ENCODE measurements around the gene CYB5B.

Gene CYB5B

GRCh38 chr16:69490707-69491324 is 66.4 kb downstream of the CYB5B start:
- DNase-seq, result no peak

- DNase-seq, result peak; percentile 45 to 47
Measured at GRCh38 chr16:69494991-69495392, 70.6 kb downstream of the CYB5B start.

- DNase-seq, result no peak
Measured at GRCh38 chr16:69495821-69496220, 71.4 kb downstream of the CYB5B start.

- DNase-seq, result no peak
Measured at GRCh38 chr16:69496376-69496775, 72.0 kb downstream of the CYB5B start.

- DNase-seq, result no peak
Measured at GRCh38 chr16:69496896-69497295, 72.5 kb downstream of the CYB5B start.

GRCh38 chr16:69497876-69498596 is 73.6 kb downstream of the CYB5B start:
- no peak for DNase-seq

GRCh38 chr16:69498926-69499325 is 74.5 kb downstream of the CYB5B start:
- DNase-seq, result no peak

DNA sequence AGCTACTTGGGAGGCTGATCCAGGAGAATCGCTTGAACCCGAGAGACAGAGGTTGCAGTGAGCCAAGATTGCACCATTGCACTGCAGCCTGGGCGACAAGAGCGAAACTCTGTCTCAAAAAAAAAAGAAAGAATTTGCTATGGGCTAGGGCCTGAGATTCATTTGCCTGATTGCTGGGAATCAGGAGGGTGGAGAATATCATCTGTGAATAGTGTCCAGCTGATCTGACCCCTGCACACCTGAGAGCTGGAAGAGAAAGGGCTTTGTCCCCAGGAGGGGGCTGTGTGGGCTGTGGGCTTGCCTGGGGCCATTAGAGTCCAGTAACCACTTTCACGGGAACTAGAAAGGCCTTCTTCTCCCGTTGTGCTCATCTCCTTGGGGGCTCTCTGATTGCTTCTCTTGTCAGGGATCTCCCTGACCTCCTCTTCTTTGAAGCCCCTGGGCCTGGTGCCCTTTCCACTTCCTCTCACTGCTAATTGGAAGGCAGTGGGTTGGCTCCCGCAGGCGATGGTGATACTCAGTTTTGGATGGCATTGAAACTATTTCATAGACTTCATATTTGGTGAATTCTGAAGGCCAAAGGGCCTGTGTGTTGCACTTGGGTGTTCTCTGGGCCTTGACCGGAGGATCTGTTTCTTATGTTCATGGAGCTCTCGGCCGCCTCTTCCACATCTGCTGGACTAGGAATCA is 75.3 kb downstream of the CYB5B start:
- DNase-seq, result no peak

- no peak for DNase-seq
Measured at GRCh38 chr16:69500496-69500895, 76.1 kb downstream of the CYB5B start.

DNA sequence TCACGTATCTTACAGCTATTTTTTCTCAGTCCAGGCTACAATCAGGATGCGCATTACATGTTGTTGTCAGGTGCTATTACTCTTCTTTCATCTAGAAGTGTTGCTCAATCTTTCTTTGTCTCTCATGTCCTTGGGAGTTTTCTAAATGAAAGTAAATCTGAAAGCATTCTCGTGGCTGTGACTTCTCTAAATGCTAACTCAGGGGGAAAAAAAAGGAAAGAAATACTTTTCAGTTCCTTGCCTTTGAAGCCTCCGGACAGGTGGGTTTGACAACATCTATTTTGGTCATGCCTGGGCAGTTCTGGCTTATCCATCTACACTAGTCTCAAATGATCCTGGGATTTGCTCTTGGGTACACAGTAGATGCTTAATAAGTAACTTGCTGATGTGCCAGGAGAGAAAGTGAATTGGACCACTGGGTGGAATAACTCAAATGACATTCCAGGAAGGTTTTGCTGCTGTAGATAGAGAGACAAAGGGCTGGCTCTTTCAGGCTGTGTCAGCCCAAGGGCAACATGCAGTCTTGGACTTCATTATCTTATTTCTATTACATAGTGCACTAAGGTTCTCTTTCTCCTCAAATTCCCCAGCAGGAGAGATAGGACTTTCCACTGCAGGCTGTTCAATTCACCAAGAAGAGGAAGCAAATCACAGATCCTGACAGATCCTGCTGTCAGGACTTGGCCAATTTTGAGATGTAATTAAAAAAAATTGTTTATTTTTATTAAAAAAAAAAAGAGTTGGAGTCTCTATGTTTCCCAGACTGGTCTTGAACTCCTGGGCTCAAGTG is 77.7 kb downstream of the CYB5B start:
- no peak for DNase-seq

GRCh38 chr16:69503244-69503643 is 78.8 kb downstream of the CYB5B start:
- no peak for DNase-seq

GRCh38 chr16:69508033-69508755 is 83.8 kb downstream of the CYB5B start:
- DNase-seq, result no peak

- no peak for DNase-seq
Measured at GRCh38 chr16:69509125-69509524, 84.7 kb downstream of the CYB5B start.

DNA sequence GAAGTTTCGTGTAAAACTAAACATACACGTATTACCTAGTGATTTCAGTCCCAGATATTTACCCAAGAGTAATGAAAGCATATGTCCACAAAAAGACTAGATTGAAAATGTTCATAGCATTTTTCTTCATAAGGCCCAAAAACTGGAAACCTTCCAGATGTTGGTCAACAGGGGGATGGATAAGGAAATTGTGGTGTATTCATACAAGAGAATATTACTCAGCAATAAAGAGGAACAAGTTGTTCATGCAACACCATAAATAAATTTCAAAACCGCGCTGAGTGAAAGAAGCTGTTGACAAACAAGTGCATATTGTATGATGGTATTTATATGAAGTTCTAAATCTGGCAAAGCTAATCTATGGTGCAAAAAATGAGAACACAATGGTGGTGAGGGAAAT is 87.2 kb downstream of the CYB5B start:
- DNase-seq, result no peak

- DNase-seq, result no peak
Measured at GRCh38 chr16:69513180-69513966, 89.0 kb downstream of the CYB5B start.

DNA sequence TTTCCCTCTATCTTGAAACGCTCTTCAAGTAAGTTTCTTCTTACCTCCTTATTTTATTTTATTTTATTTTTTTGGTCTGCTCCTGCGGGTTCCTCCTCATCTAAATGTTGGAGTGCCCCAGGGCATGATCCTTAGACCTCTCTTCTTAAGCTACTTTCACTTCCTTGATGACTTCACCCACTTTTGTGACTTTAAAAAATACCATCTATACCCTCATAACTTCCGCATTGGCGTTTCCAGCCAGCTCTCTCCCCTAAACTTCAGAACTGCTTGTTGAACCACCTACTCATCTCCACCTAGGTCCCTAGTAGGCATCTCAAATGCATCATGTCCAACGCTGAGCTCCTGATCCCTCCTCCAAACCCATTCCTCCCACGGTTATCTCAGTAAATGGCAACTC is 89.9 kb downstream of the CYB5B start:
- DNase-seq, result no peak

Measured in stimulated activated CD4-positive, alpha-beta T cell treated with anti-CD3 and anti-CD28 coated beads, Interleukin-2, amount 100 ng/mL, for 48 hours (primary cell).